Mesodermal cell (in vitro differentiated cells): ENCODE measurements around the gene SUSD2.
"Not testable (repeated sequence)": the region's sequence is repeated elsewhere in the genome, so short reads cannot be mapped to it uniquely, and the experiment has no call there.

Experiments
- H3K27ac ChIP-seq: 2 replicates; pipeline ENCODE4 v1.7.0; 2013; ENCODE audit warnings: mild to moderate bottlenecking, low read depth, low read length, moderate library complexity; ENCODE audit not compliant: severe bottlenecking
- H3K36me3 ChIP-seq: 2 replicates; pipeline ENCODE4 v1.7.1; 2013; ENCODE audit warnings: mild to moderate bottlenecking, low read length, moderate library complexity; ENCODE audit not compliant: control insufficient read depth, insufficient read depth
- H3K4me1 ChIP-seq: one replicate; pipeline ENCODE4 v1.7.1; 2013; ENCODE audit warnings: mild to moderate bottlenecking, low read length; ENCODE audit not compliant: insufficient read depth, control insufficient read depth, poor library complexity, severe bottlenecking
- H3K4me3 ChIP-seq: 2 replicates; pipeline ENCODE4 v1.7.0; 2013; ENCODE audit warnings: low read length, control low read depth, mild to moderate bottlenecking; ENCODE audit not compliant: insufficient read depth, poor library complexity, severe bottlenecking; ENCODE audit errors: extremely low read depth
- H3K9me3 ChIP-seq: 2 replicates; pipeline ENCODE4 v1.7.1; 2013; ENCODE audit warnings: mild to moderate bottlenecking, low read length, moderate library complexity; ENCODE audit not compliant: control insufficient read depth
- WGBS, 2 experiments: methylation state at CpG; one replicate each; pipeline ENCODE4 v1.1.5; 2013; ENCODE audit warnings: missing lambda C conversion rate in 2 of 2; ENCODE audit not compliant: insufficient coverage in 2 of 2; 5-methylcytosine and 5-hydroxymethylcytosine counted together

The SUSD2 gene

DNA sequence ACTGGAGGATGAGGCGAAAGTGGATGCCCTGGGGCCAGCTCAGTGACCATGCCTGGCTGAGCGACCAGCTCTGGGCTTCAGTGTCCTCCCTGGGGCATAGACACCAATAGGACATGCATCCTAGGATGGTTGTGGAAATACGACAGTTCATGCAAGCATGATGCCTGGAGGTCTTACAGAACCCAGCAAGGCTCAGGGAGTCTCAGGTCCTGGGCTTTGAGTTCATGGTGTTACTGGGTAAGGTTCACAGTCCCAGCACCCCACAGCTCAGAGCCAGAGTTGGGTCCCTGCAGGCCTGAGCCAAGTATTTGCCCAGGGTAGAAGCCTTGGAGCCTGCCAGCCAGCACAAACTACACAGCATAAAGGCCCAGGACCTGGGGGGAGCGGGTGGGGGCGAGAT, 4.2 kb upstream of the SUSD2 start:
- Histone ChIP-seq H3K36me3 (peaks cover 16% of the 10 kb centered on the region), H3K4me3 (no peak overlapping the region), H3K9me3 (no peaks in the 10 kb centered on the region), H3K4me1 (peaks cover 7% of the 10 kb centered on the region), H3K27ac (no peak overlapping the region)
- 97 to 100% methylated on average over 4 to 5 of the region's 5 CpGs for WGBS, 2 experiments

DNA sequence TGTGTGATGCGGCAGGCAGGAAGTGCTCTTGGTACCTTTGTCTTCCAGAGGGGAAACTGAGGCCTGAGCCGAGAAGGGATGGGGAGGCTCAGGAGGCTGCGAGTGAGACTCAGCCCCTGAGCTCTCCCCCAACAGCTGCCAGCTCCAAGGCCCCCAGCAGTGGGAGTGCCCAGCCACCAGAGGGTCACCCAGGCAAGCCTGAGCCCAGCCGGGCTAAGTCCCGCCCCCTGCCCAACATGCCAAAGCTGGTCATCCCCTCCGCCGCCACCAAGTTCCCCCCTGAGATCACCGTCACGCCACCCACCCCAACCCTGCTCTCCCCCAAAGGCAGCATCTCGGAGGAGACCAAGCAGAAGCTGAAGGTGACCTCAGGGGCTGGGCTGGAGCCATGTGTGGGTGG, 3.8 kb upstream of the SUSD2 start:
- Histone ChIP-seq H3K36me3 (peaks cover 13% of the 10 kb centered on the region), H3K9me3 (no peaks in the 10 kb centered on the region), H3K4me1 (peaks cover 7% of the 10 kb centered on the region), H3K27ac (no peak overlapping the region), H3K4me3 (no peak overlapping the region)
- 89 to 95% methylated on average over 4 to 7 of the region's 10 CpGs for WGBS, 2 experiments

- 88 to 96% methylated on average over 9 to 11 of the region's 12 CpGs for WGBS, 2 experiments
- peaks cover 7% of the 10 kb centered on the region for H3K4me1 ChIP-seq
- no peaks in the 10 kb centered on the region for H3K9me3 ChIP-seq
- no peak overlapping the region for H3K27ac ChIP-seq
- no peak overlapping the region for H3K4me3 ChIP-seq
- H3K36me3 ChIP-seq: peaks cover 8% of the 10 kb centered on the region
These were observed 3.3 kb upstream of the SUSD2 start for GRCh38 chr22:24178021-24178431.

GRCh38 chr22:24178502-24179440, 2.5 kb upstream of the SUSD2 start:
- peaks cover 7% of the 10 kb centered on the region for H3K4me1 ChIP-seq
- no peak overlapping the region for H3K27ac ChIP-seq
- no peak overlapping the region for H3K4me3 ChIP-seq
- 85 to 94% methylated on average over 10 to 16 of the region's 21 CpGs for WGBS, 2 experiments
- H3K9me3 ChIP-seq: no peaks in the 10 kb centered on the region
- peaks cover 8% of the 10 kb centered on the region for H3K36me3 ChIP-seq

GRCh38 chr22:24179478-24180210, 1.6 kb upstream of the SUSD2 start:
- H3K9me3 ChIP-seq: no peaks in the 10 kb centered on the region
- H3K36me3 ChIP-seq: peaks cover 8% of the 10 kb centered on the region
- no peak overlapping the region for H3K27ac ChIP-seq
- peaks cover 7% of the 10 kb centered on the region for H3K4me1 ChIP-seq
- no peak overlapping the region for H3K4me3 ChIP-seq
- WGBS, 2 experiments: 93 to 95% methylated on average over 15 to 16 of the region's 17 CpGs

DNA sequence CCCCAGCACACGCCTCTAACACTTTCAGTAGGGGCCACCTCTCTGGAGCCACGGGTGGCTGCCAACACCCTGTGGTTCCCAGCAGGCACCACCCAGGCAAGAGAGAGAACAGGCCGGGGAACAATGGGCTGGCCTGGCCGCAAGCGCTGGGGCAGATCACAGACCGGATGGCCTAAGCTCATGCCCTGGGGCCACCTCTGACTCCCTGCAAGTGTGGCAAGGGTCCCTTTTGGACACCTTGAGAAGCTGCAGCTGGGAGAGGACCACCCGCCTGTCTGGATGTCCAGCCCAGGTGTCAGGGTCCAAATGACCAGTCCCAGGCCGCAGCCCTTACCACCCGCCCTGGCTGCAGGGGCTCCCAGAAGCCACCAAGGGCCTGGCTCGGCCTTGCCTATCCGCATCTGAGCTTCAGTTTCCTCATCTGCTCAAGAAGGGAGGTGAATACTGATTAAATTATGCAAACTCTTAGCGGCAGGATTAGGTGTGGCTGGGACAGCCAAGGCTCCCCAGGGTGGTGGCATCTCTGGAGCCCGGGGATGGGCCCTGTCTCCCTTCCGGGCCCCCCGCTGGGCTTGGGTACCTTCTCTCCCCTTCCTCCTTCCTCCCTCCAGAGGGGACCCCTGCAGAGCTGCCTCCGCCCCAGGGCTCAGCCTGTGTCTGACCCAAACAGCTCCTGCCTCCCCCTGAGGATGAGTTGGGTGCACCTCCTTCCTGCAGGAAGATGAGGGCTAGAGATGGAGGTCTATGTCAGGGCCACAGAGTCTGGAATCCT, 785 bp upstream of the SUSD2 start:
- H3K27ac ChIP-seq: no peak overlapping the region
- WGBS, 2 experiments: 92 to 95% methylated on average over 12 to 13 of the region's 16 CpGs
- no peaks in the 10 kb centered on the region for H3K9me3 ChIP-seq
- H3K4me1 ChIP-seq: peaks cover 7% of the 10 kb centered on the region
- peaks cover 8% of the 10 kb centered on the region for H3K36me3 ChIP-seq
- H3K4me3 ChIP-seq: no peak overlapping the region

GRCh38 chr22:24181996-24182899, 961 bp downstream of the SUSD2 start:
- H3K36me3 ChIP-seq: peaks cover 8% of the 10 kb centered on the region
- no peak overlapping the region for H3K4me3 ChIP-seq
- no peak overlapping the region for H3K27ac ChIP-seq
- H3K4me1 ChIP-seq: peaks cover 7% of the 10 kb centered on the region
- H3K9me3 ChIP-seq: no peaks in the 10 kb centered on the region
- 78 to 86% methylated on average over 13 to 16 of the region's 20 CpGs for WGBS, 2 experiments

DNA sequence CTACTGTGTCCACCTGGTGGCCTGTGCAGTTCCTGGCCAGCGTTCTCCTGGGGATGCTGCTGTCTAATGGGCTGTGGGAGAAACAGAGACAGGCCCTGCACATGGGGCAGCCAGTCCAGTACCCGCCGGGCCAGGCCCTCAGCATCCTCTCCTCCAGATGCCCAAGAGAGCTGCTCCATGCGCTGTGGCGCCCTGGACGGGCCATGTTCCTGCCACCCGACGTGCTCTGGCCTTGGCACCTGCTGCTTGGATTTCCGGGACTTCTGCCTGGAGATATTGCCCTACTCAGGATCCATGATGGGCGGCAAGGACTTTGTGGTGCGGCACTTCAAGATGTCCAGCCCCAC, 1.6 kb downstream of the SUSD2 start:
- H3K4me3 ChIP-seq, H3K36me3 ChIP-seq, H3K9me3 ChIP-seq, H3K27ac ChIP-seq, H3K4me1 ChIP-seq: not testable (repeated sequence)
- 89 to 90% methylated on average over 5 to 8 of the region's 11 CpGs for WGBS, 2 experiments

DNA sequence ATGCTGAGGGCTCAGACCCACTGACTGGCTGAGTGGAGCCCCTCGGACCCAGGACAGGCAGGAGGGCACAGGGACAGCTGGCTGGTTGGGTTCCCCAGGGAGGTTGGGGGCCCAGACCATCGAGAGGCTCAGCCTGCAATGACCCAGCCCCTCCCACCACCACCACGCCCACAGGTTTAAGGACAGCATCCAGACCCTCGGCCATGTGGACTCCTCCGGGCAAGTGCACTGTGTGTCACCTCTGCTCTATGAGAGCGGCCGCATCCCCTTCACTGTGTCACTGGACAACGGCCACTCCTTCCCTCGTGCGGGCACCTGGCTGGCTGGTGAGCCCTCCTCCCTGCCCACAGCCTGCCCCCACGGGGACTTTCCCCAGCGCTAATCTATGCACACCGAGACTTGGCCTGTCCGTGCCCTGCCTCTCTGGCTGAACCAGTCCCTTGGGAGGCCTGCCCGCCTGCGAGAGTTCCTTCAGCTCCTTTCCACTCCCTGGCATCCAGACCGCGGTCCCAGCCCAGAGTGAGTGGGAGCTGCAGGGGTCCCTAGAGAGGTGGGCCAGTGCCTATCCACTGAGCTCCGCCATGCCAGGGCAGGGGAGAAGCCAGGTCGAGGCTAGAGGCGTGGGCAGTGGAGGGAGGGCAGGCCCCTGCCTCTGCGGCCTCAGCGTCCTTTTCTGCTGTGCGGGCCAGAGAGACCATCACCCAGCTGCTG, 2.2 kb downstream of the SUSD2 start:
- 93 to 96% methylated on average over 14 to 17 of the region's 24 CpGs for WGBS, 2 experiments
- Histone ChIP-seq H3K36me3 (peaks cover 3% of the 10 kb centered on the region), H3K27ac (no peak overlapping the region), H3K4me3 (no peak overlapping the region), H3K9me3 (no peaks in the 10 kb centered on the region), H3K4me1 (peaks cover 7% of the 10 kb centered on the region)
